HFF-Myc (cell line): Measurements from ENCODE around the gene DCUN1D5.

Experiments
- DNase-seq: peaks from one replicate; pipeline ENCODE4 v3.0.0-alpha.2; 2011; ENCODE audit warnings: low read depth; ENCODE audit errors: extremely low read depth
- H3K4me3 ChIP-seq: replicated peaks from 2 replicates; pipeline ENCODE4 v1.5.1; 2011; ENCODE audit warnings: low read depth, mild to moderate bottlenecking, control low read depth, low read length
- TF ChIP-seq, protein P1 (sequence below): IDR thresholded peaks from 2 replicates; pipeline ENCODE4 v1.5.1; 2012; ENCODE audit warnings: mild to moderate bottlenecking, low read depth, low read length, control low read depth; ENCODE audit errors: missing control alignments

The DCUN1D5 gene

DNA sequence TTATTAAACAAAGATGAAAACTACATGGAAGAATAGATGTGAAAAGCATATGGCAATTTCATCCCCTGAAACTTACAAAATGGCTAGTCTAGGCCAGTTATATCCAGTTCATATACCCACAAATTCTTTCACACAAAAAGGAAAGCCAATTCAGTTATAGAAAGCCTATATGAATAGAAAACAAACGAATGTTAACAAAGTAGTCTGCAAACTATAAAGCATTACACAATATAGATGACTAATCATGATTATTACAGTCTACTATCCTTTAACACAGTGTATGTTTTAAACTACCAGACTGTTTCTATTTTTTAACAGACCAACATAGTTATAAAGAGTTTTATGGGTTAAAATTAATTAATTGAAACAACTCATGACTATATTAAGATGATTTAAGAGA is 12.1 kb downstream of the DCUN1D5 start:
- DNase-seq: no peak
- TF ChIP-seq, protein P1, sequence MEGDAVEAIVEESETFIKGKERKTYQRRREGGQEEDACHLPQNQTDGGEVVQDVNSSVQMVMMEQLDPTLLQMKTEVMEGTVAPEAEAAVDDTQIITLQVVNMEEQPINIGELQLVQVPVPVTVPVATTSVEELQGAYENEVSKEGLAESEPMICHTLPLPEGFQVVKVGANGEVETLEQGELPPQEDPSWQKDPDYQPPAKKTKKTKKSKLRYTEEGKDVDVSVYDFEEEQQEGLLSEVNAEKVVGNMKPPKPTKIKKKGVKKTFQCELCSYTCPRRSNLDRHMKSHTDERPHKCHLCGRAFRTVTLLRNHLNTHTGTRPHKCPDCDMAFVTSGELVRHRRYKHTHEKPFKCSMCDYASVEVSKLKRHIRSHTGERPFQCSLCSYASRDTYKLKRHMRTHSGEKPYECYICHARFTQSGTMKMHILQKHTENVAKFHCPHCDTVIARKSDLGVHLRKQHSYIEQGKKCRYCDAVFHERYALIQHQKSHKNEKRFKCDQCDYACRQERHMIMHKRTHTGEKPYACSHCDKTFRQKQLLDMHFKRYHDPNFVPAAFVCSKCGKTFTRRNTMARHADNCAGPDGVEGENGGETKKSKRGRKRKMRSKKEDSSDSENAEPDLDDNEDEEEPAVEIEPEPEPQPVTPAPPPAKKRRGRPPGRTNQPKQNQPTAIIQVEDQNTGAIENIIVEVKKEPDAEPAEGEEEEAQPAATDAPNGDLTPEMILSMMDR: no peak
- no peak overlapping the region for H3K4me3 ChIP-seq

DNA sequence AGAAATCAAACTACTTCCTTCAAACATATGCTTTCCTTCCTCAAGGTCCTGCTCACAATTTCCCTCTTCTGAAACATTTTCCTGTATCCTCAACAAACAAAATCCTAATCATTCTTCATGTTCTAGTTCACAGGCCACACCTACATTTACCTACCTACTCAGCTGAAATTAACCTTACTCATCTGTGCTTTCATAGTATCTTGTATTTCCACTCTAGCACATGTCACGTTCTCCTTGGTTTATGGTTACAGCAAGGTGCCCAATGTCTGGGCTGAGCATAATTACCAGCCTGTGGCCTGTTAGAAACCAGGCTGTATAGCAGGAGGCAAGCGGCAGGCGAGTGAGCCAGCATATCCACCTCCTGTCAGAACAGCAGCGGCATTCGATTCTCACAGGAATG is 13.2 kb downstream of the DCUN1D5 start:
- DNase-seq: no peak
- TF ChIP-seq, protein P1: no peak
- no peak overlapping the region for H3K4me3 ChIP-seq

DNA sequence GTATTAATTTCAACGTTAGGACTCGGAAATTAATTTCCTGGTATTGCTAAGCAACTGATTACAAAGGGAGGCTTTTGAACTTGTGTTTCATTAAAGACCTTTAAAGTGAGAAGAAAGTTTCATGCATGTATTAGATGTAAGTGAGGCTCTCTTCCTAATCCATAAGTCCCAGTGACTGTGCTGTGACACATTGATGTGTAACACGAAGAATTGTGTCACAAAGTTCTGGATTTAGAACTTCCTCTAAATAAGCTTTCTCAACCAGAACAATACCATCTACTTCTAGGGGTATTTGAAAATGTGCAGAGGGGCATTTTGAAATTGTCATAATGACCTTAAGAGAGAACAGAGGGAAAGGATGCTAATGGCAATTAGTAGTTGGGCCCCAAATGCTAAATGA is 14.4 kb downstream of the DCUN1D5 start:
- no peak overlapping the region for H3K4me3 ChIP-seq
- TF ChIP-seq, protein P1: no peak
- no peak for DNase-seq

DNA sequence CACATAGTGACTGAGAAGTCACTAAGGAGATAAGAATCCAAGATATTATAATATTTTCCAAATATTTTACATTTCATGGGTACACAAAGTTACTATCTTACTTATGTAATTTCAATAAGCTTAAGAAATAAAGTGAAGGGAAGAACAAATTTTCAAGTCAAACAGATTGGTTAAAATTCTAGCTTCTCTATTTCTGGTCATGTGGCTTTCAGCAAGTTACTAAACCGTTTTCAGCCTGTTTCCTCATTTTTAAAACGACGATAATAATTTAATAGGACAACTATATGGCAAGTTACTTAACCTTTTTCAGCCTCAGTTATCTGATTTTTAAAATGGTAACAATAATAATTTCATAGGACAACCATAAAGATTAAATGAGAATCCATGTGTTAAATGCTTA is 15.6 kb downstream of the DCUN1D5 start:
- no peak for DNase-seq
- H3K4me3 ChIP-seq: no peak overlapping the region
- TF ChIP-seq, protein P1: no peak

DNA sequence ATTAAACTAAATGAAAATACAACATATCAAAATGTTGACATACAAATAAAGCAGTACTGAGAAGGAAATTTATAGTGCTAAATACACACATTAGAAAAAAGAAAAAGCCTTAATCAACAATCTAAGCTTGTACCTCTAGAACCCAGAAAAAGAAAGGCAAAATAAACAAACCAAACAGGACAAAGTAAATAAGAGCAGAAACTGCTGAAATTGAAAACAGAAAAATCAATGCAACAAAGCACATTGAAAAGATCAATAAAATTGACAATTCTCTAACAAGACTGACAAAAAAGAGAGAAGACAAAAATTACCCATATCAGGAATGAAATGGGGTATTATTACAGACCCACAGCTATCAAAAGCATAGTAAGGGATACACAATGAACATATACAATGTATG is 21.0 kb downstream of the DCUN1D5 start:
- TF ChIP-seq, protein P1: no peak

DNA sequence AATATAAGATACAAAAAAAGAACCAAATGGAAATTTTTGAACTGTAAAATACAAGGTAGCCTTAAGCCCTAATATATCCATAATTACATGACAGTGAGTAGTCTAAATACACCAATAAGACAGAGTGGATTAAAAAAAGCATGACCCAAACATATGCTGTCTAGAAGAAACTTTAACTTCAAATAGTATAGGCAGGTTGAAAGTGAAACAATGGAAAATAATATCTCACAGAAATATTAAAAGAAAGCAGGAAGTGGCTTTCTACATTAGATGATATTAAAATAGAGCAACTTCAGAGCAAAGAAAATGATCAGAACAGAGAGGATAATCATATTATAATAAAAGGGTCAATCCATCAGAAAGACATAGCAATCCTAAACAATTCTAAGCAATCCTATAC is 21.8 kb downstream of the DCUN1D5 start:
- TF ChIP-seq, protein P1: no peak
- no peak overlapping the region for H3K4me3 ChIP-seq
- no peak for DNase-seq

More for the DNA sequence above, 21.0 kb downstream of the DCUN1D5 start:
- H3K4me3 ChIP-seq: no peak overlapping the region
- no peak for DNase-seq

DNA sequence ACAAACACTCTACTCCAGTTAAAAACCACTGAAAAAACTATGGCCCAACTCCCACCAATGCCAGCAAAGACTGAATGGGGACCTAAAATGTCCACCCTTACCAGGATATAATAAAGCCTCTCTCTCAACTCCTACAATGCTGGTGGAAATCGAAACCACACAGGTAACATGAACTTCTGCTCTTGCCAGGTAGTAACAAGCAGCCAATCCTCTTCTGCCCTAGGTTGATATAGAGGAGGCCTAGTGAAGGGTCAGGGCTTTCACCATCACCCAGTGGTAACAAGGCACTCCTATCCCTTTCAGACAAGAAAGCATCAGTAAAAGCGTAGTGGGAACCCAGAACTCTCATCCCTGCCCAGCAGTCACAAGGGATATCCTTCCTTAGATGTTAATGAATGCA is 22.6 kb downstream of the DCUN1D5 start:
- TF ChIP-seq, protein P1: no peak
- no peak overlapping the region for H3K4me3 ChIP-seq
- DNase-seq: no peak
